OCI-LY3 (cell line): ENCODE measurements around the gene MAN1B1.

Experiments
- H2AFZ ChIP-seq: fragments of 200-600, 300-600 bp; shearing (Covaris generic); 2 replicates; pipeline ENCODE4 v1.6.0; 2014; ENCODE audit warnings: antibody characterized with exemption, low read depth, low read length
- H3K27ac ChIP-seq: fragments of 200-600, 300-600 bp; sonication (generic); 2 replicates; pipeline ENCODE4 v1.5.1; 2014; ENCODE audit warnings: mild to moderate bottlenecking, low read length, moderate library complexity, mixed read lengths
- H3K27me3 ChIP-seq: fragments of 200-600, 300-600 bp; sonication (generic); 2 replicates; pipeline ENCODE4 v1.6.1; 2014; ENCODE audit warnings: low read depth, low read length, mixed read lengths
- H3K36me3 ChIP-seq: fragments of 200-600, 300-600 bp; sonication (generic); replicated peaks from 2 replicates; pipeline ENCODE3; 2014; ENCODE audit warnings: low read depth, low read length, mixed read lengths
- H3K4me1 ChIP-seq: fragments of 300-600, 200-600 bp; sonication (generic); 2 replicates; pipeline ENCODE4 v1.6.1; 2014; ENCODE audit warnings: low read length, mixed read lengths
- H3K4me2 ChIP-seq: fragments of 200-600, 300-600 bp; sonication (generic); 2 replicates; pipeline ENCODE4 v1.6.1; 2014; ENCODE audit warnings: low read length, mixed read lengths
- H3K4me3 ChIP-seq: fragments of 300-600, 200-600 bp; sonication (generic); 2 replicates; pipeline ENCODE4 v1.5.1; 2014; ENCODE audit warnings: antibody characterized with exemption, mild to moderate bottlenecking, low read length, moderate library complexity
- H3K79me2 ChIP-seq: fragments of 300-600, 200-600 bp; shearing (Covaris generic); 2 replicates; pipeline ENCODE4 v1.6.1; 2014; ENCODE audit warnings: mild to moderate bottlenecking, low read length, mixed read lengths
- H3K9ac ChIP-seq: fragments of 300-600, 200-600 bp; shearing (Covaris generic); 2 replicates; pipeline ENCODE4 v1.6.0; 2014; ENCODE audit warnings: mild to moderate bottlenecking, low read length, moderate library complexity
- H3K9me3 ChIP-seq: fragments of 200-600, 300-600 bp; shearing (Covaris generic); 2 replicates; pipeline ENCODE4 v1.6.1; 2014; ENCODE audit warnings: low read length, mixed read lengths; ENCODE audit not compliant: insufficient read depth
- H4K20me1 ChIP-seq: fragments of 200-600, 300-600 bp; sonication (generic); 2 replicates; pipeline ENCODE4 v1.6.1; 2016; ENCODE audit warnings: low read length, mixed read lengths; ENCODE audit not compliant: insufficient read depth
- CTCF ChIP-seq: fragments of 200-600, 300-600 bp; sonication (generic); IDR thresholded peaks from 2 replicates; pipeline ENCODE4 v1.5.1; 2014; ENCODE audit warnings: antibody characterized with exemption, low read length, low read depth
- EZH2phosphoT487 ChIP-seq: fragments of 200-600 bp; shearing (Covaris generic); IDR thresholded peaks from 2 replicates; pipeline ENCODE4 v1.6.1; 2018; ENCODE audit warnings: antibody characterized with exemption, mixed run types, low read depth

MAN1B1 gene

GRCh38 chr9:137069508-137070091, 17.2 kb upstream of the MAN1B1 start:
- H3K4me3 ChIP-seq = peak overlapping the region; percentile 93
- peaks cover 26% of the 10 kb centered on the region for H4K20me1 ChIP-seq
- H3K27ac ChIP-seq = no peak overlapping the region
- H3K27me3 ChIP-seq = no peaks in the 10 kb centered on the region
- H3K9ac ChIP-seq = peak overlapping the region; percentile 95
- peaks cover 15% of the 10 kb centered on the region for H3K79me2 ChIP-seq
- H3K36me3 ChIP-seq = no peaks in the 10 kb centered on the region
- TF ChIP-seq CTCF (no peak), EZH2phosphoT487 (no peak)
- peak overlapping the region; percentile 97 for H3K4me2 ChIP-seq
- no peak overlapping the region for H2AFZ ChIP-seq
- H3K9me3 ChIP-seq = no peaks in the 10 kb centered on the region
- peaks cover 23% of the 10 kb centered on the region for H3K4me1 ChIP-seq

- peak within 1 kb of the TSS; percentile 64; the same call in 1 of the 2 replicates for H2AFZ ChIP-seq
- H3K9me3 ChIP-seq = no peaks in the 10 kb centered on the region
- H3K4me1 ChIP-seq = peaks cover 23% of the 10 kb centered on the region
- H3K27me3 ChIP-seq = no peaks in the 10 kb centered on the region
- peak within 1 kb of the TSS; percentile 93 for H3K4me3 ChIP-seq
- H3K27ac ChIP-seq = peak within 1 kb of the TSS; percentile 62
- peak within 1 kb of the TSS; percentile 95 for H3K9ac ChIP-seq
- peaks cover 15% of the 10 kb centered on the region for H3K79me2 ChIP-seq
- peak within 1 kb of the TSS; percentile 97 for H3K4me2 ChIP-seq
- no peak for TF ChIP-seq EZH2phosphoT487
- TF ChIP-seq CTCF = no peak
- H4K20me1 ChIP-seq = peaks cover 26% of the 10 kb centered on the region
- H3K36me3 ChIP-seq = no peaks in the 10 kb centered on the region
Measured at GRCh38 chr9:137070201-137070905, 16.4 kb upstream of the MAN1B1 start, which contains the start of gene SAPCD2. TSS of gene SAPCD2 (minus strand) at chr9:137070557. CDS start at chr9:137070460, 97 bp downstream.

- Histone ChIP-seq H3K36me3 (no peaks in the 10 kb centered on the region), H2AFZ (peak overlapping the region; percentile 64; the same call in 1 of the 2 replicates), H3K79me2 (peaks cover 15% of the 10 kb centered on the region), H3K4me1 (peaks cover 23% of the 10 kb centered on the region), H3K27ac (peak overlapping the region; percentile 62), H3K9ac (peak overlapping the region; percentile 95), H3K4me2 (peak overlapping the region; percentile 96), H3K27me3 (no peaks in the 10 kb centered on the region), H4K20me1 (peaks cover 24% of the 10 kb centered on the region), H3K9me3 (no peaks in the 10 kb centered on the region), H3K4me3 (peak overlapping the region; percentile 93)
- no peak for TF ChIP-seq EZH2phosphoT487
- no peak for TF ChIP-seq CTCF
Measured at GRCh38 chr9:137070906-137071275, 15.9 kb upstream of the MAN1B1 start.

GRCh38 chr9:137071282-137071681, 15.5 kb upstream of the MAN1B1 start:
- peaks cover 22% of the 10 kb centered on the region for H4K20me1 ChIP-seq
- peak overlapping the region; percentile 96 for H3K4me2 ChIP-seq
- H3K79me2 ChIP-seq = peaks cover 15% of the 10 kb centered on the region
- peaks cover 23% of the 10 kb centered on the region for H3K4me1 ChIP-seq
- peak overlapping the region; percentile 62 for H3K27ac ChIP-seq
- TF ChIP-seq CTCF (no peak), EZH2phosphoT487 (no peak)
- peak overlapping the region; percentile 93 for H3K4me3 ChIP-seq
- H3K9me3 ChIP-seq = no peaks in the 10 kb centered on the region
- no peak overlapping the region for H2AFZ ChIP-seq
- no peaks in the 10 kb centered on the region for H3K27me3 ChIP-seq
- H3K9ac ChIP-seq = peak overlapping the region; percentile 95
- H3K36me3 ChIP-seq = no peaks in the 10 kb centered on the region
